Stimulated activated CD8-positive, alpha-beta memory T cell treated with anti-CD3 and anti-CD28 coated beads, Interleukin-7, amount 100 ng/mL, for 1 hour (primary cell): ENCODE data around the gene TMEM234.

Source experiments
- DNase-seq, 2 donors: peaks; one replicate each; pipeline ENCODE4 v3.0.0-alpha.2; 2020; ENCODE audit warnings: low read depth in 2 of 2

TMEM234 gene

GRCh38 chr1:32172621-32173245, 49.4 kb downstream of the TMEM234 start:
- DNase-seq: no peak

- DNase-seq: no peak
Observed at GRCh38 chr1:32170991-32171390, 51.2 kb downstream of the TMEM234 start.
